ENCODE data around the gene TM6SF1.
"Not testable (repeated sequence)": the region's sequence is repeated elsewhere in the genome, so short reads cannot be mapped to it uniquely, and the experiment has no call there.

TM6SF1 gene

GRCh38 chr15:83115831-83116565, 8.6 kb downstream of the TM6SF1 start:
- DNase-seq (ENCODE audit: low read depth in 2 of 2), result no peak

GRCh38 chr15:83118291-83118827, 10.9 kb downstream of the TM6SF1 start:
- no peak for DNase-seq (ENCODE audit: low read depth in 2 of 2)

- no peak for DNase-seq (ENCODE audit: low read depth in 2 of 2)
These were observed 11.5 kb downstream of the TM6SF1 start for GRCh38 chr15:83118968-83119367.

GRCh38 chr15:83119968-83120581, 12.6 kb downstream of the TM6SF1 start:
- no peak for DNase-seq (ENCODE audit: low read depth in 2 of 2)

GRCh38 chr15:83123529-83123928, 16.1 kb downstream of the TM6SF1 start:
- DNase-seq (ENCODE audit: low read depth in 2 of 2), result no peak

- no peak for DNase-seq (ENCODE audit: low read depth in 2 of 2)
These were observed 20.2 kb downstream of the TM6SF1 start for GRCh38 chr15:83127547-83128150.

GRCh38 chr15:83129791-83130190, 22.3 kb downstream of the TM6SF1 start:
- no peak for DNase-seq (ENCODE audit: low read depth in 2 of 2)

- no peak for DNase-seq (ENCODE audit: low read depth in 2 of 2)
These were observed 25.5 kb downstream of the TM6SF1 start for GRCh38 chr15:83132861-83133523.

GRCh38 chr15:83142151-83142550, 34.7 kb downstream of the TM6SF1 start:
- DNase-seq (ENCODE audit: low read depth in 2 of 2), result not testable (repeated sequence)

- DNase-seq (ENCODE audit: low read depth in 2 of 2), result no peak
These were observed 37.3 kb downstream of the TM6SF1 start for GRCh38 chr15:83144771-83145170.

GRCh38 chr15:83153288-83153687, 45.8 kb downstream of the TM6SF1 start:
- DNase-seq (ENCODE audit: low read depth in 2 of 2), result no peak

GRCh38 chr15:83155942-83156341, 48.5 kb downstream of the TM6SF1 start:
- no peak for DNase-seq (ENCODE audit: low read depth in 2 of 2)

- no peak for DNase-seq (ENCODE audit: low read depth in 2 of 2)
These were observed 50.9 kb downstream of the TM6SF1 start for GRCh38 chr15:83158393-83158792.

- no peak for DNase-seq (ENCODE audit: low read depth in 2 of 2)
These were observed 53.3 kb downstream of the TM6SF1 start for GRCh38 chr15:83160741-83161140.

- DNase-seq (ENCODE audit: low read depth in 2 of 2), result no peak
These were observed 55.6 kb downstream of the TM6SF1 start for GRCh38 chr15:83163032-83163431.

GRCh38 chr15:83164111-83164770, 56.8 kb downstream of the TM6SF1 start:
- DNase-seq (ENCODE audit: low read depth in 2 of 2), result no peak

GRCh38 chr15:83164771-83165404, 57.4 kb downstream of the TM6SF1 start:
- no peak for DNase-seq (ENCODE audit: low read depth in 2 of 2)

- no peak for DNase-seq (ENCODE audit: low read depth in 2 of 2)
These were observed 58.8 kb downstream of the TM6SF1 start for GRCh38 chr15:83166218-83166617.

GRCh38 chr15:83166830-83167229, 59.4 kb downstream of the TM6SF1 start:
- DNase-seq (ENCODE audit: low read depth in 2 of 2), result no peak

- DNase-seq (ENCODE audit: low read depth in 2 of 2), result not testable (repeated sequence)
These were observed 62.1 kb downstream of the TM6SF1 start for GRCh38 chr15:83169576-83169975.

GRCh38 chr15:83170474-83171165, 63.2 kb downstream of the TM6SF1 start:
- no peak for DNase-seq (ENCODE audit: low read depth in 2 of 2)
